H9 (cell line): ENCODE results near the gene LSM4. TPM values are rescaled to one million over a fixed set of nuclear protein-coding genes. Genes with fewer than 3 reads are reported as not detected.

Experiments used
- DNase-seq: peaks from one replicate; pipeline ENCODE4 v3.0.0-alpha.2; 2017
- H2AFZ ChIP-seq: one replicate; pipeline ENCODE4 v1.6.1; 2013; ENCODE audit warnings: mild to moderate bottlenecking, low read length, control low read depth, moderate library complexity
- H2AK5ac ChIP-seq: 2 replicates; pipeline ENCODE4 v1.6.1; 2013; ENCODE audit warnings: low read length, control low read depth, mixed read lengths; ENCODE audit not compliant: insufficient read length
- H2BK120ac ChIP-seq: one replicate; pipeline ENCODE4 v1.6.1; 2013; ENCODE audit warnings: low read depth, mild to moderate bottlenecking, low read length, control low read depth, inconsistent platforms; ENCODE audit not compliant: poor library complexity, severe bottlenecking
- H2BK12ac ChIP-seq: 2 replicates; pipeline ENCODE4 v1.6.1; 2013; ENCODE audit warnings: low read length, control low read depth, mixed read lengths, low read depth; ENCODE audit not compliant: insufficient read length
- H2BK15ac ChIP-seq: 2 replicates; pipeline ENCODE4 v1.6.1; 2013; ENCODE audit warnings: low read depth, low read length, control low read depth
- H2BK20ac ChIP-seq: one replicate; pipeline ENCODE4 v1.6.1; 2013; ENCODE audit warnings: low read depth, mild to moderate bottlenecking, low read length, control low read depth, inconsistent platforms; ENCODE audit not compliant: poor library complexity, severe bottlenecking
- H2BK5ac ChIP-seq: 2 replicates; pipeline ENCODE4 v1.6.1; 2013; ENCODE audit warnings: low read length, control low read depth, mixed read lengths; ENCODE audit not compliant: insufficient read length
- H3K14ac ChIP-seq: 2 replicates; pipeline ENCODE4 v1.6.1; 2013; ENCODE audit warnings: low read length, control low read depth; ENCODE audit not compliant: insufficient read depth
- H3K18ac ChIP-seq: 2 replicates; pipeline ENCODE4 v1.6.1; 2013; ENCODE audit warnings: low read depth, mild to moderate bottlenecking, mixed read lengths, low read length, control low read depth; ENCODE audit not compliant: insufficient read length
- H3K23ac ChIP-seq: 2 replicates; pipeline ENCODE4 v1.6.1; 2013; ENCODE audit warnings: low read length, control low read depth, mixed read lengths, low read depth; ENCODE audit not compliant: insufficient read length
- H3K23me2 ChIP-seq: 2 replicates; pipeline ENCODE4 v1.6.1; 2013; ENCODE audit warnings: low read depth, mild to moderate bottlenecking, mixed read lengths, low read length, control low read depth; ENCODE audit not compliant: insufficient read length, poor library complexity, severe bottlenecking
- H3K27ac ChIP-seq: 2 replicates; pipeline ENCODE4 v1.5.1; 2013; ENCODE audit warnings: low read length, control low read depth, mixed read lengths, low read depth; ENCODE audit not compliant: insufficient read length
- H3K27me3 ChIP-seq: 2 replicates; pipeline ENCODE4 v1.6.1; 2013; ENCODE audit warnings: low read length, control low read depth, inconsistent platforms; ENCODE audit not compliant: insufficient read depth
- H3K4ac ChIP-seq: 2 replicates; pipeline ENCODE4 v1.6.1; 2013; ENCODE audit warnings: low read depth, mild to moderate bottlenecking, control low read depth, inconsistent platforms, low read length, moderate library complexity
- H3K4me1 ChIP-seq: 2 replicates; pipeline ENCODE4 v1.6.1; 2013; ENCODE audit warnings: low read length, control low read depth, inconsistent platforms; ENCODE audit not compliant: insufficient read depth
- H3K4me2 ChIP-seq: 2 replicates; pipeline ENCODE4 v1.6.1; 2013; ENCODE audit warnings: low read length, control low read depth, mixed read lengths; ENCODE audit not compliant: insufficient read length, insufficient read depth
- H3K56ac ChIP-seq: 2 replicates; pipeline ENCODE4 v1.6.1; 2013; ENCODE audit warnings: low read depth, mild to moderate bottlenecking, mixed read lengths, low read length, control low read depth; ENCODE audit not compliant: insufficient read length
- H3K79me1 ChIP-seq: 2 replicates; pipeline ENCODE4 v1.6.1; 2013; ENCODE audit warnings: low read depth, mild to moderate bottlenecking, moderate library complexity, low read length, control low read depth, inconsistent platforms; ENCODE audit not compliant: insufficient read depth, poor library complexity, severe bottlenecking
- H3K79me2 ChIP-seq: 2 replicates; pipeline ENCODE4 v1.6.1; 2013; ENCODE audit warnings: low read length, control low read depth, inconsistent platforms; ENCODE audit not compliant: insufficient read depth
- H3K9ac ChIP-seq: 2 replicates; pipeline ENCODE4 v1.6.1; 2013; ENCODE audit warnings: low read length, control low read depth, mixed read lengths; ENCODE audit not compliant: insufficient read length; ENCODE audit errors: extremely low read depth
- H3K9me3 ChIP-seq: one replicate; pipeline ENCODE4 v1.6.1; 2013; ENCODE audit warnings: low read depth, low read length, inconsistent platforms; ENCODE audit not compliant: control insufficient read depth
- H3T11ph ChIP-seq: one replicate; pipeline ENCODE4 v1.6.1; 2013; ENCODE audit warnings: mild to moderate bottlenecking, low read length, control low read depth, inconsistent platforms
- H4K20me1 ChIP-seq: one replicate; pipeline ENCODE4 v1.6.1; 2013; ENCODE audit not compliant: control insufficient read depth, insufficient read length, insufficient read depth
- H4K5ac ChIP-seq: 2 replicates; pipeline ENCODE4 v1.6.1; 2013; ENCODE audit warnings: low read depth, mild to moderate bottlenecking, mixed read lengths, low read length, control low read depth; ENCODE audit not compliant: insufficient read length
- H4K8ac ChIP-seq: replicated peaks from 2 replicates; pipeline ENCODE4 v1.6.1; 2013; ENCODE audit warnings: low read length, control low read depth, mixed read lengths, low read depth; ENCODE audit not compliant: insufficient read length
- H4K91ac ChIP-seq: 2 replicates; pipeline ENCODE4 v1.6.1; 2013; ENCODE audit warnings: low read depth, mild to moderate bottlenecking, moderate library complexity, mixed read lengths, low read length, control low read depth; ENCODE audit not compliant: insufficient read length
- H3K27ac Mint-ChIP-seq, 3 experiments: 2 replicates in 2 of 3; 3 replicates in 1 of 3; pipeline ENCODE4 v1.8.0; 2020 to 2021; ENCODE audit warnings: mixed read lengths in 3 of 3, mild to moderate bottlenecking in 1 of 3, moderate library complexity in 1 of 3
- H3K27me3 Mint-ChIP-seq: 2 replicates; pipeline ENCODE4 v1.8.0; 2021; ENCODE audit warnings: low read depth, mild to moderate bottlenecking, moderate library complexity, mixed read lengths
- H3K36me3 Mint-ChIP-seq, 3 experiments: 2 replicates in 2 of 3; 3 replicates in 1 of 3; pipeline ENCODE4 v1.8.0; 2020 to 2021; ENCODE audit warnings: low read depth in 3 of 3, mixed read lengths in 3 of 3; ENCODE audit not compliant: insufficient read depth in 1 of 3
- H3K4me1 Mint-ChIP-seq, 2 experiments: 2 replicates each; pipeline ENCODE4 v1.8.0; 2020; ENCODE audit warnings: mixed read lengths in 2 of 2
- H3K4me3 Mint-ChIP-seq, 2 experiments: 2 replicates in 1 of 2; 3 replicates in 1 of 2; pipeline ENCODE4 v1.8.0; 2020 to 2021; ENCODE audit warnings: mild to moderate bottlenecking in 2 of 2, mixed read lengths in 2 of 2, moderate library complexity in 1 of 2
- H3K9me3 Mint-ChIP-seq, 2 experiments: 2 replicates in 1 of 2; 3 replicates in 1 of 2; pipeline ENCODE4 v1.8.0; 2020; ENCODE audit warnings: mild to moderate bottlenecking in 2 of 2, mixed read lengths in 2 of 2, moderate library complexity in 1 of 2
- CTCF ChIP-seq: fragments of 200-600 bp; sonication (generic); conservative IDR thresholded peaks from 3 replicates; pipeline ENCODE4 v1.8.0; 2021; ENCODE audit warnings: antibody characterized with exemption, mild to moderate bottlenecking
- WGBS: extraction: QIAGEN DNeasy Blood & Tissue Kit; methylation state at CpG from one replicate; pipeline ENCODE4 v1.1.7; 2013; ENCODE audit warnings: missing lambda C conversion rate, low lambda C conversion rate, mixed read lengths; ENCODE audit not compliant: insufficient read length; ENCODE audit errors: extremely low coverage; 5-methylcytosine and 5-hydroxymethylcytosine counted together
- total RNA-seq: library from RNA; stranded (reverse); gene quantifications from 2 replicates; pipeline ENCODE4 v1.2.1, GENCODE V29; 2021

The LSM4 gene
- total RNA-seq, 1 experiment from 2014 or later = 342 TPM

GRCh38 chr19:18282788-18283141, 40.1 kb downstream of the LSM4 start:
- no peak for TF ChIP-seq CTCF
- H3K27me3 Mint-ChIP-seq = peaks cover 5% of the 10 kb centered on the region; the same call in 1 of the 2 replicates
- DNase-seq = no peak
- H3K4me3 Mint-ChIP-seq = peak overlapping the region; percentile 71 to 86
- H4K5ac ChIP-seq = peak overlapping the region; percentile 6
- H4K8ac ChIP-seq = no peak overlapping the region
- no peak overlapping the region for H2BK20ac ChIP-seq
- peak overlapping the region; percentile 67 for H3K18ac ChIP-seq
- H3K23me2 ChIP-seq = peaks cover 15% of the 10 kb centered on the region
- H2BK120ac ChIP-seq = peak overlapping the region; percentile 81
- peak overlapping the region; percentile 48 for H4K91ac ChIP-seq
- peak overlapping the region; percentile 47 for H2BK12ac ChIP-seq
- peaks cover 3% of the 10 kb centered on the region for H3K79me1 ChIP-seq
- peaks cover 0 to 4% of the 10 kb centered on the region in 2 experiments; a peak in 3 of 5 replicates for H3K9me3 Mint-ChIP-seq
- no peak overlapping the region for H2BK15ac ChIP-seq
- WGBS = no CpG with 5 or more reads among the region's 4 CpGs
- H3K27me3 ChIP-seq = no peaks in the 10 kb centered on the region
- H3K14ac ChIP-seq = peak overlapping the region; percentile 99
- peak overlapping the region; percentile 71 for H3K4me2 ChIP-seq
- no peaks in the 10 kb centered on the region for H3K9me3 ChIP-seq
- no peaks in the 10 kb centered on the region for H4K20me1 ChIP-seq
- no peaks in the 10 kb centered on the region; the same call in 1 of the 2 replicates for H3K4me1 ChIP-seq
- peak overlapping the region; percentile 64 for H3K56ac ChIP-seq
- H3K27ac Mint-ChIP-seq = peak overlapping the region; percentile 93 to 99 (median 98)
- no peak overlapping the region for H2BK5ac ChIP-seq
- peak overlapping the region; percentile 80; the same call in 1 of the 2 replicates for H3K4ac ChIP-seq
- no peak overlapping the region for H2AK5ac ChIP-seq
- H3K4me1 Mint-ChIP-seq = peaks cover 37 to 41% of the 10 kb centered on the region in 2 experiments
- no peak overlapping the region for H3T11ph ChIP-seq
- H3K79me2 ChIP-seq = peaks cover 9% of the 10 kb centered on the region; the same call in 1 of the 2 replicates
- H3K23ac ChIP-seq = no peak overlapping the region
- H3K36me3 Mint-ChIP-seq = peaks cover 5 to 21% (median 19%) of the 10 kb centered on the region in 3 experiments; a peak in 6 of 7 replicates
- peak overlapping the region; percentile 94 for H3K9ac ChIP-seq
- H3K27ac ChIP-seq = peak overlapping the region; percentile 94
- no peak overlapping the region for H2AFZ ChIP-seq
